Upper lobe of left lung (tissue), 4 donors: ENCODE measurements around the gene TPD52L1.

ENCODE experiments used
- EP300 ChIP-seq, 4 donors: sonication (generic); formaldehyde crosslinking; IDR thresholded peaks; one replicate each; pipeline ENCODE4 v1.5.1; 2017; ENCODE audit warnings: antibody characterized with exemption in 4 of 4, control low read depth in 2 of 4
- POLR2A ChIP-seq, 4 donors: fragments of 450-650 bp; IDR thresholded peaks; one replicate each; pipeline ENCODE4 v1.5.1; 2016 to 2017; ENCODE audit warnings: antibody characterized with exemption in 4 of 4, mild to moderate bottlenecking in 2 of 4
- POLR2AphosphoS5 ChIP-seq, 2 donors: sonication (generic); formaldehyde crosslinking; IDR thresholded peaks; one replicate each; pipeline ENCODE4 v1.5.1; 2017; ENCODE audit warnings: antibody characterized with exemption in 2 of 2
- TF ChIP-seq, protein P1 (sequence below), 6 experiments: fragments of 450-650 bp in 4 of 6; fragments of 200-600 bp in 2 of 6; sonication (generic) in 2 of 6; IDR thresholded peaks; one replicate each; pipeline ENCODE4 v1.5.1; 2016 to 2019; ENCODE audit warnings: antibody characterized with exemption in 6 of 6

GRCh38 chr6:125154761-125155135, 1.2 kb downstream of the TPD52L1 start:
- TF ChIP-seq, protein P1, sequence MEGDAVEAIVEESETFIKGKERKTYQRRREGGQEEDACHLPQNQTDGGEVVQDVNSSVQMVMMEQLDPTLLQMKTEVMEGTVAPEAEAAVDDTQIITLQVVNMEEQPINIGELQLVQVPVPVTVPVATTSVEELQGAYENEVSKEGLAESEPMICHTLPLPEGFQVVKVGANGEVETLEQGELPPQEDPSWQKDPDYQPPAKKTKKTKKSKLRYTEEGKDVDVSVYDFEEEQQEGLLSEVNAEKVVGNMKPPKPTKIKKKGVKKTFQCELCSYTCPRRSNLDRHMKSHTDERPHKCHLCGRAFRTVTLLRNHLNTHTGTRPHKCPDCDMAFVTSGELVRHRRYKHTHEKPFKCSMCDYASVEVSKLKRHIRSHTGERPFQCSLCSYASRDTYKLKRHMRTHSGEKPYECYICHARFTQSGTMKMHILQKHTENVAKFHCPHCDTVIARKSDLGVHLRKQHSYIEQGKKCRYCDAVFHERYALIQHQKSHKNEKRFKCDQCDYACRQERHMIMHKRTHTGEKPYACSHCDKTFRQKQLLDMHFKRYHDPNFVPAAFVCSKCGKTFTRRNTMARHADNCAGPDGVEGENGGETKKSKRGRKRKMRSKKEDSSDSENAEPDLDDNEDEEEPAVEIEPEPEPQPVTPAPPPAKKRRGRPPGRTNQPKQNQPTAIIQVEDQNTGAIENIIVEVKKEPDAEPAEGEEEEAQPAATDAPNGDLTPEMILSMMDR (IDR thresholded peaks at IDR 0.05): peak in 1 of 6 experiments; percentile 5
- TF ChIP-seq POLR2A (IDR thresholded peaks at IDR 0.05) (no peak), POLR2AphosphoS5 (IDR thresholded peaks at IDR 0.05) (no peak), EP300 (IDR thresholded peaks at IDR 0.05) (no peak)
